HUDEP-2 (cell line): ENCODE results near the gene C16orf74.

Experiments
- DNase-seq, 76 experiments: peaks; one replicate each; lab custom pipeline; 2025; ENCODE audit not compliant: unreplicated experiment in 76 of 76; lab: John Stamatoyannopoulos, UW

The C16orf74 gene

DNA sequence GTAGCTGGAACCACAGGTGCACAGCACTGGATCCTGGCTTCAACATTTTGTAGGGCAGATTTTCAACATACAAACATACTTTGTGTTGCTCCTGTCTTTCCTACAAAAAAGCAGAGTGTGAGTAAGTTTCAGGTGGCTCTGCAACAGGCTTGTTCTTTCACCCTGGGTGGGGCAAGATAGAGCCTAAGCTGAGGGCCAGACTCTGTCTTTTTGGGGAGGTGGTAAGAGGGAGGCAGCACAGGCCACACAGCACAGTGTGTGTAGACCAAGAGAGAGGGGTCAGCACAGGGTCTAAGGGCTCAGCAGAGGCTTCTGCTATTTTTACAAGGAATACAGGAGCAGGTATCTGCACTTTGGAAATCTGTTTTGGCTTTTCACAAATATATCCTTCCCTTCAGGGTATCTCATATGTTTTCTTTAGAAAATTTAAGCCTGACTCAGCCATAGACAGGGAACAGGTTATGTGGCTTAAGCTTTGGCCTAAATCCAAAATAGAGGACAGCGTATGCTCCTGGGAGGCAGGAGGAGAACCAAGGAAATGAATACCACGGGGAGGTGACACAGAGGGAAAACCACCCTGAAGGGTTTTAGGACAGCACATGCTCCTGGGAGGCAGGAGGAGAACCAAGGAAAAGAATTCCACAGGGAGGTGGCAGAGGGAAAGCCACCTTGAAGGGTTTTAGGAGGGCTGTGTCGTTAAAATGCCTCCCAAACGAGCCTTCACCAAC lies 26.9 kb upstream of the C16orf74 start:
- DNase-seq: no peak

DNA sequence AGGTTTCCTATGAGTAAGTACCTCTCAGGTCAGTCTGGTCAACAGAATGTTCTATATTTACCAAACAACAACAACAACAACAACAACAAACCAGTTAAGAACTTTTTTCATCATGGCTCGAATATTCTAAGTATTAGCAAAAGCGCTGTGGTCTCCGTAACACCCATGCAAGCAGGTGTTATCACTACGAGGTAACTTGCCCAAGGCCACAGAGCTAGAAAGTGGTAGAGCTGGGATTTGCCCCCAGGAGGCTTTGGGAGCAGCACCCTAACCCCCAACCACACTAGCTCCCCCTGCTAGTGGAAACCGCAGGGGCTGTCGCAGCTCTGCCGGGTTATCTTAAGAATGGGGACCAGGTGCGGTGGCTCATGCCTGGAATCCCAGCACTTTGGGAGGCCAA lies 23.9 kb upstream of the C16orf74 start:
- no peak for DNase-seq

DNA sequence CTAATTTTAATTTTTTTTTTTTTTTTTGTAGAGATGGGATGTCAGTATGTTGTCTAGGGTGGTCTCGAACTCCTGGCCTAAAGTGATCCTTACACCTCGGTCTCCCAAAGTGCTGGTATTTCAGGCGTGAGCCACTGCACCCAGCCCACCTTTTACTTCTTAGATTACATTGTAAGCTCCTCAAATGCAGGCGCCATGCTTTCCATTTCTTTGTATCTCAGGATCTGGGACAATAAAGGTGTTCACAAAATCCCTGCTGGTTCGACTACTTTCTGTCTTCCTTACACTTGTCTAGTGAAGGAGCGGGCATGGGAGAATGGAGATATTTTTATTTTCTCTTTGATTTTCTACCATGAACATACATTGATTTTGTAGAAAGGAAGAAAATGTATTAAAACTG lies 23.2 kb upstream of the C16orf74 start:
- no peak for DNase-seq

DNA sequence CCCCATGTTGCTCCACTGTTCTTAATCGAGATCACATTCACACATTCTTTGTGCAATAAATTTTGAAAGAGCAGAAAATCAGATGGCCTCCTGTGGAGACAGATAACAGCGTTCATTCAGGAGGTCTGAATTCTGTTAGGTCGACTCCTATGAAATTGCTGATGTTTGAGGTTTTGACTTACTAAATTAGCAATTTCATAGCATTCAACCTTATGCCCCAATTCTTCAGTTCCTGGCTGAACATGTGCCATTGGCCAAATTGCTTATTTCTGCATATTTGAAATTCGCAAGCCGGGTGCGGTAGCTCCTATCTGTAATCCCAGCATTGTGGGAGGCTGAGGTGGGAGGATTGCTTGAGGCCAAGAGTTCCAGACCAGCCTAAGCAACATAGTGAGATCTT lies 22.1 kb upstream of the C16orf74 start:
- no peak for DNase-seq

DNA sequence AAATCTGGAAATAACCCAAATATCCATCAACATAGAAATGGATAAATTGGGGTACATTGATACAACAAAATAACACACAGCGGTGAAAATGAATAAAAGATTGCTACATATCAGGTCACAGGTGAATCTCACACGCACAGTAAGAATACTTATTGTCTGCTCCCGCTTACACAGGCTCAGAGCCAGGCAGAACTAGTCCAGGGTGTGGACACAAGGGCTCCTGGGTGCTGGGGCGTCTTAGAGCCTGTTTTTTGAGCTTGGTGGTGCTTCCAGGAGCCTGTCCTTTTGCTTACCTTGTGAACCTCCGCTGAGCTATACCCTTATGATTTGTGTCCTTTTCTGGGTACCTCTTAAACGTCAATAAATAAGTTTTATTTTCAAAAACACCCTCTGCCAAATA lies 19.8 kb upstream of the C16orf74 start:
- no peak for DNase-seq

DNA sequence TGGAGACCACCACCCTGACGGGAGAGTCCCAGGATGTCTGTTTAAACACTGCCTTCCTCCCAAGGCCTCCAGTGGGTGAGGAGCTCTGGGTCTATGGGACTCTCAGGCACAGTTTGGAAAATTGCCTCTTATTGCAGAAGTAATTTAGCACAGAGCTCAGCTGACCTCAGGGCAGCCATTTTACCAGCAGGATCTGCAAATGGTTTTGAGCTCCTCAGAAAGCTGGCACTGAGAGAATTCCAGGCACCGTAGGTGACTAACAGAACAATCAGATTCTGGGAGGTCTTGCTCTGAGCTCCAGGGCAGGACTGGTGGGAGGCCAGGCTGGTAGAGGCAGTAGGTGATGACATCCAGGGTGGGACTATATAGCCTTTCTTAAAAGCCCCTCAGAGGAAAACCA lies 17.3 kb upstream of the C16orf74 start:
- DNase-seq: no peak

DNA sequence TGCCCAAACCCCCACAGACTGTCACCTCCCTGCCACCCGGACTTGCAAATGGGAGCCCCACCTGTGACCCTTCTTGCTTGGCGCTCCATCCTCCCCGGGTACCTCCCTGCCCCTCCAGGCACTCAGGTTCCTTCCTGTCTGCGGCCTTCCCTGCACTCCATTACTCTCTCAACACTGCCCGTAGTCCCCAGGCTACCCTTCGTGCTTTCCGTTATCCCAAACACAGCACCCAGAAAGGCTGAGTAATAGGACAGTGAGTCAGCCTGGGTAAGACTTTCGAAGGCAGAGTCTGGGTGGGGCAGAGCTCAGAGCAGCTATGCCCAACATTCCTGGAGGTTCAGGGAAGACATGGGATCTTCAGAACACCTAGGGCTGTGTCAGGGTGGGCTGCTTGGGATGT lies 16.6 kb upstream of the C16orf74 start:
- DNase-seq: peak in 4 of 76 experiments; percentile 6 to 15 (median 10)

DNA sequence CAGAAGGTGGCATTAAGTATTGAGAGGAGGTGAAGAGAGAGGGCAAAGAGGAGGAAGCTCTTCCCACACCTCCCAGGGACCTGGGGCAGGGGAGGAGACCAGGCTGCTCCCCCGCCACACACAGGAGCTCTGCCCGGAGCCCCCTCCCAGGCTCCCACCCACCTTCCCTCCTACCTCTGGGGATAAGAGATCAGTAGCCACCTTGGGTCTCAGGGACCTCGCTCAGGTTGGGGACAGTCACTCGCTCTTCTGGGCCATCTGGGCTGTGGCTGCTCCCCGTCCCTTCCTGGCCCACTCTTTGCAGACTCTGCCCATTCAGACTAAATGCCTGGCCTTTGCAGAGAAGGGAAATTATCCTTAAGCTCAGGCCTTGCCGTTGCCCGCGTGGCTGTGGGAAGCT lies 14.9 kb upstream of the C16orf74 start:
- DNase-seq: no peak

DNA sequence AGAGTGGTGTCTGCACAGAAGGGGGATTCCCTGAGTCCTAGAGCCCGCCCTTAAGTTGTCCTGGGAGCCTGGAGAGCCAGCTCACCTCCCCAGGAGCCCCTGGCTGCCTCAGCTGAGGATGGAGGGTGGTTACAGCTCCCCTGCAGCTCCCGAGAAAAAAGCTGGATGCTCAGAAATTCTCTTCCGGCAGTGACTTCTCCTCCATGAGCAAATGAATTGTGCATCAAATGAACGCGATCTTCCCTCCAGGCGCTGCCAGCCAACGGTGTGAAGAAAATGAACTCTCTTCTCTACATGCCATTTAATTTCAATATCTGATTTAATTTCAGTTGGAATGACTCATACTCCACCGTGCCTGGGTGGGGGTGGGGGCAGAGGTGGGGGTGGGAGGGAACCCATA lies 14.3 kb upstream of the C16orf74 start:
- DNase-seq: no peak

DNA sequence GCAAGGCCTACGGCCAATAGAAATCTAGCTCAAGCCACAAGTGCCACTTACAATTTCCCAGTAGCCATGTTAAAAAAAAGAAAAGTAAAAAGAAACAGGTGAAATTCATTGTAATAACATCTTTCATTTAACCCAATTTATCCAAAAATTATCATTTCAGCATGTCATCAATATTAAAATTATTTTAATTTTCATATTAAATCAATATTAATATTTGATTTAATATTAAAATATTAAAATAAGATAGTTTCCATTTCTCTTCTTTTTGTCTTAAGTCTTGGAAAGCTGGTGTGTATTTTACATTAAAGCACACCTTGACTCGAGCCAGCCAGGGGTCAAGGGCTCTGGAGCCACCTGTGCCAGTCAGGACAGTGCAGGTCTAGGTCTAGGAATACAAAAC lies 12.7 kb upstream of the C16orf74 start:
- no peak for DNase-seq

DNA sequence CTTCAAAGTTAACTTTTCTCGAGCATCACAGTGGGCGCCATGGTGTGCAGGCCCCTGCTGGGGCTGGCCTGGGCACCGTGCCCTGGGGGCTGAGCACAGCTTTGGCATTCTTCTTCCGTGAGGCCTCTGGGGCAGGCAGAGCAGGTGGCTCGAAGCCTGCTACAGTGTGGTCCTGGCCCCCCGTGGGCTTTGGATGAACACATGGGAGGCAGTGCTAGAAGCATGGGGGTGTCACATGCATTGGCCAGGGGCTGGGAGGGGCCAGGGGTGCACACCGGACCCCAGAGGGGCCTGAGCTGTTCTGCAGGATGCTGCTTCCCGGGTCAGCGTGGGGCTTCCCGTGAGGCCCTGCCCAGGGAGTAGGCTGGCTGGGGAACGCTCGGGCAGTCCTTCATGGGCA lies 12.1 kb upstream of the C16orf74 start:
- no peak for DNase-seq

DNA sequence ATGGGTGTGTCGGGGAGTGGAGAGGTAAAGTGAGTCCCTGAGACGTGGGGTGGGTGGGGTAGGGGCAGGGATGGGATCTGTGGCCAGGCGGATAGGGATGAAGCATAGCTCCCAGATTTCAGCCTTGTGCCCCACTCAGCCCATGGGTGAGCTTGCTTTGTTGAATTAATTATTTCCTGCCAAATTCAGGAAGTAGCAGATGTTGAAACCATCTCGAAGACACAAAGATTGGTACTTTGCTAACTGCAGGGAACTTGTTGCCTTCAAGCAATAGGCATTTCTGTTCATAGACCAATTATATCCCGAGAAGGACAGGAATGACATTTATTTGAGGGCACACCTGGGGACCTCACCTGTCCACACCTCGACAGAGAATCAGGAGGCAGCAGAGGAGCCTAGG lies 11.0 kb upstream of the C16orf74 start:
- no peak for DNase-seq

DNA sequence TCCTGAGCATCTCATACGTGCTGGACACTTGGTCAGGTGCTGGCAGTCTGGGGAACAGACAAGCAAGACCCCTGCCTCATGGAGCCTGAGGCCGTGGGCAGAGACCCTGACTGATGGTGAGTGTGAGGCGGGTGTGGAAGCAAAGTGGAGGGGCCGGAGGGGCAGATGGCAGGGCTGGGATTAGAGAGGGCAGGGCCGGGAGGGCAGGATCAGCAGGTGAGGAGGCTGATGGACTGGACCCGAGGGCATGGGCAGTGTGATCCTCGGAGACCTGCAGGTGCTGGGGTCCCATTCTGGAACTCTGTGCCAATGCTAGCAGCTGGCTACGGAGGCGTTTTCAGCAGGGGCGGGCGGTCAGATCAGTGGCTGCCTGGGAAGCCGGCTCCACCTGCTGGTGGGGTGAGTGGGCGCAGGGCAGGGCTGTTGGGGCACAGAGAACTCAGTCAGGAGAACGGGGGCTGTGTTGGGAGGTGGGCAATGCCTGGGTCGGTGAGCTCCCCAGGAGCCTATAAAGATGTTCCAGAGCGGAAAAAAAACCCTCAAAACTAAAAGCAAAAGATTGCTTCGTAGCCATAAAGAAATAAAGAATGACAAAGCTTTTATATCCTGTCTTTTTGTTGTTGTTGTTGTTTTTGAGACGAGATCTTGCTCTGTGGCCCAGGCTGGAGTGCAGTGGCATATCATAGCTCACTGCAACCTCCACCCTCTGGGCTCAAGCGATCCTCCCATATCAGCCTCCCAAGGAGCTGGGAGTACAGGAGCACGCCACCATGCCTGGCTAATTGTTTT lies 8.9 kb upstream of the C16orf74 start:
- peak in 31 of 76 experiments; percentile 2 to 61 (median 16) for DNase-seq

DNA sequence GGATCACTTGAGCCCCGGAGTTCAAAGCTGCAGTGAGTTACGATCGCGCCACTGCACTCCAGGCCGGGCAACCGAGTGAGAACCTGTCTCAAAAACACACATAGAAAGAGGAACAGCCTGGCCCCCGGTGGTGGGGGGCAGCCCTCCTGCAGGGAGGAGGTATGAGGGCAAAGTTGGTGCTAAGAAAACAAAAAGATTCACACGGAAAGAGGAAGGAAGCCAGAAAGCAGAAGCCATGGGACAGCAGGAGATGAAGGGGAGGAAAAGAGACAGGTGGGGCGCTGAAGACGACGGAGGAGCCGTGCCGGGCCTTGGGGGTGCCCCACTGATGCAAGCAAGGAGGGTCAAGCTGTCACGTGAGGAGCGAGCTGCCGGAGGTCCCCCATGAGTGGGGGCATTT lies 8.2 kb upstream of the C16orf74 start:
- no peak for DNase-seq

DNA sequence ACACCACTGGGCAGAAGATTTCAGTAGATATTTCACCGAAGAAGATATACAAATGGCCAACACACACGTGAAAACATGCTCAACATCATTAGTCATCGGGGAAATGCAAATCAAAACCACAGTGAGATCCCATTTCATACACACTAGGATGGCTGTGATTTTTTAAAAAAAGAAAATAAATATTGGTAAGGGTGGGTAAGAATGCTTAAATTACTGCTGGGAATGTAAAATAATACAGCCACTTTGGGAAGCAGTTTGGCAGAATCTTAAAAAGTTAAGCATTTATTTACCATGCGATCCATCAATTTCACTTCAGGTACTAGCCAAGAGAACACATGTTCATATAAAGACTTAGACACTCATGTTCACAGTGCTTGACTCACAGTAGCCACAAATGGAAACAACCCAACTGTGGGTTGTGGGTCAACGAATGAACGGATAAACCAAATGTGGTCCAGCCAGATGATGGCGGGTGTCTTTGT lies 6.5 kb upstream of the C16orf74 start:
- no peak for DNase-seq

DNA sequence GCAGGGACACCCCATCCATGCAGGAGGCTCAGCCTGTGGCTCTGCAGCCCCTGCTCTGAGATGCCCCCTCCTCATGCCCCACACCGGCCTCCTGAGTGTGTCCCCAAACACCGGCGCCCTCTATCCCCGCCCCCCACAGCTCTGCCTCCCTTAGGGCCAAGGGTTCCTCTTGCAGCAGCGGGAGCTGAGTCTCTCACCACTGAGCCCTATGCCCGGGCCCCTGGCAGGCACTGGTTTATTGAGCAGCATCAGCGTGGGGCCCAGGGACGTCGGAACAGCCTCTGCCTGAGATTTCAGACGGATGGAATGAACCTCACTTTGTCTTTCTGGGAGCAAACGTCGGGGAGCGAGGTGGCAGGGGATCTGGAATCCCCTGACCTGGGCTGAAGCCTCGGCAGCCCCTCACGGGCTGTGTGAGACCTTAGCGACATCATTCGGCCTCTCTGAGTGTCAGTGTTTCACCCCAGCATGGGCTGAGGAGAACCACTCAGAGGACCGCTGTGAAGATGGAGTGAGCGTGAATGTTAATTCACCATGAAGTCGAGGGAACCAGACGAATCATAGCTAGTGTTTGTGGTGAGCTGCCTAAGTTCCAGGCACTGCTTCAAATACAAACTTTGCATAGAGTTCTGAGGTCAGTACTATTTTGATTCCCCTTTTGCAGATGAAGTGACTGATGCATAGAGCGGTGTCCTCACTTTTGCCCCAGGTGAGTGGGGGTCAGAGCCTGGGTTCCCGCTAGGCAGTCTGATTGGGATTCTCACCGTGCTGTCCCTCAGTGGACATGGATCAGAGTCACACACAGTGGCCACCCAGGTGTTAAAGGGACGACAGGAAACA lies 5.3 kb upstream of the C16orf74 start:
- no peak for DNase-seq

DNA sequence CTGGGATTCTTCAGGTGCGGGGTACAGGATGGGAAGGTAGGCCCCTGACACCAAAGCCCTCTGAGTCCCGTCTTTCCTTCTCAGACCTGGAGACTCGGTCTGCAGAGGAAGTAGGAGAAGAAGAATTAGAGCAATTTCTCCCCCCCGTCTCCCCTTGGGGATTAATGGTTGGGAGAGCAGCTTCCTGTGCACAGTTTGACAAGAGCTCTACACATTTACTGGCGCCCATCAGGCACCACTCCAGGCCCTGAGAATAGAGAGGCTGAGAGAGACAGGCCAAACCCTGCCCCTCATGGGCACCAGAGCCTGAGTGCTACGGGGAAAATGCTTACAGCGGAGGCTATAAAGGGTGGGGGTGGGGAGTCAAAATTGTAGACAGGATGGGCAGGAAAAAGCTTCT lies 3.5 kb upstream of the C16orf74 start:
- DNase-seq: no peak

DNA sequence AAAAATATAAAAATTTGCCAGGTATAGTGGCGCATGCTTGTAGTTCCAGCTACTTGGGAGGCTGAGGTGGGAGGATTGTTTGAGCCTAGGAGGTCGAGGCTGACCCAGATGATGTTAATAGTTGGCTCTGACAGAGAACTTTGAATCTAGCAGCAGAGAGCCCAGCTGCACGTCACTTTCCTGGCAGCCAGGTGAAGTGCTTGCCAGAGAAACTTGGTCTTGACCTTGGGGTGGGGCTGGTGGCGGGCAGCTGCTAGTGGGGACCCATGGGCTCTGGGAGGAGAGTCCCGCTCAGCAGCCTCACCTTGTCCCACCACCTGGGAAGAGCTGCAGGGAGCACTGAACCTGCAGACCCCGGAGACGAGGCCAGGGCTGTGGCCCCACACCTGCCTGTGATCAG lies 3.1 kb upstream of the C16orf74 start:
- no peak for DNase-seq

DNA sequence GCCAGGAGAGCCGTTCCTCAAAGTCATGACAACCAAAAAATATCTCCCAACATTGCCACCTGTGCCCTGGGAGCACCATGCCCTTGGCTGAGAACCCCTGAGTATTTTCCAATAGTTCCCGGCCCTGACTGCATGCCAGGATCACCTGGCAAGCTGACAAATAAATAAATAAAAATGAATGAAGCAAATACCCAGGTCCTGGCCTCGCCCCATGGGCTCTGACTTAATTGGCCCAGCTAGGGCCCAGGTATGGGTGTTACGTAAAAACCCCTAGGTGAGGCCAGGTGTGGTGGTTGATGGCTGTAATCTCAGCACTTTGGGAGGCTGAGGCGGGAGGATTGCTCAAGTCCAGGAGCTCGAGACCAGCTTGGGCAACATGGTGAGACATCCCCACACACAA lies 2.7 kb upstream of the C16orf74 start:
- DNase-seq: no peak

DNA sequence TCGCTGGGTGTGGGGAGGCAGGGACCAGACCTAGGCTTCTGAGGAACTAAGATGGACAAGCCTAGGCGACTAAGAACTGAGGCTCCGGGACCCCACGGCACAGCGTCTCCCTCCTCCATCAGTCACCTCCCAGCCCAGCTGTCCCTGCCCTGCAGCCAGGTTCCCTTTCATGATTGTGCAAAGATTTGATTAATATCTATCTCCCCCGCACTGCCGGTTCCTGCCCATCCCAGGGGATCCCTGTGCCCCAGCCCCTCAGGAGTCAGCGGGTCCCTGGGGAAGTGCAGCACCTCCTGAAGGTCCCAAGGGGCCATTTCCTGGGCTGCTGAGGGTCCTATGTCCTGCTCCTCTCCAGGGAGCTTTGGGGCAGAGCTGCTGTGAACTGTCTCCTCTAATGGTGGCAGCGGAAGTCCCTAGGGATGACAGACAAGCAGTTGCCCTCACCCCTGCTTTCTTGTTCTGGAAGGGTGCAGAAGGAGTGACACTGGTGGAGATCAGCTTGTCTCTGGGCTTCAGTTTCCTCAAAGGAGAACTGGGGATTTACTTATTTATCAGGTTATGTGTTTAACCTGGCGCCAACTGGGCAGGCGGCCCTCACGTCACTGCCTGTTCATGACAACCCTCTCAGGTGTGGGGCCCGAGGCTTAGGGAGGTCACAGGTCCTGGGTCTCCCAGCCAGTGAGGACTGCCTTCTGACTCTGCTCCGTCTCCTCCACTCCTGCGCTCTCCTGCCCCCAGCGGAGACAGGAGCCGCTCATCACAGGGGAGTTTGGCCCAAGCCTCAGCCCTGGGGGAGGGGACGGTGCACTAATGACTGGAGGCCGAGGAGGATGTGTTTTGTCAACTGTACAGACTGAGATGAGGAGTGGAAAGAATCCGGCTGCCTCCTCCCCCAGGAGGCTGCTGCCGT lies 1.9 kb upstream of the C16orf74 start:
- peak in 3 of 76 experiments; percentile 9 to 32 (median 17) for DNase-seq
